SK-N-MC (cell line): ENCODE results near the gene SP3.

Experiments
- EZH2 ChIP-seq: fragments of 200-600 bp; sonication (generic); IDR thresholded peaks from one replicate; pipeline ENCODE4 v1.6.1; 2017; ENCODE audit warnings: antibody characterized with exemption
- POLR2AphosphoS5 ChIP-seq: IDR thresholded peaks from 2 replicates; pipeline ENCODE4 v1.6.1; 2012; ENCODE audit warnings: mild to moderate bottlenecking, low read depth, low read length, borderline replicate concordance

GRCh38 chr2:173959909-173960308 lies 5.3 kb downstream of the SP3 start:
- no peak for TF ChIP-seq EZH2
- TF ChIP-seq POLR2AphosphoS5: no peak
